Testis (tissue), 3 donors: Measurements from ENCODE around the gene BTG2. TPM values are rescaled to one million over a fixed set of nuclear protein-coding genes. Genes with fewer than 3 reads are reported as not detected.

ENCODE experiments used
- DNase-seq: peaks from one replicate; pipeline ENCODE4 v3.0.0-alpha.2; 2019
- H3K27ac ChIP-seq, 2 donors: fragments of 200-600 bp; sonication (generic); one replicate each; pipeline ENCODE4 v1.5.1; 2019
- H3K27me3 ChIP-seq: fragments of 200-600 bp; sonication (generic); one replicate; pipeline ENCODE4 v1.5.1; 2019
- H3K36me3 ChIP-seq: fragments of 200-600 bp; sonication (generic); one replicate; pipeline ENCODE4 v1.5.1; 2017; ENCODE audit warnings: low read depth; ENCODE audit errors: missing control alignments
- H3K4me1 ChIP-seq: fragments of 200-600 bp; sonication (generic); one replicate; pipeline ENCODE4 v1.5.1; 2019
- H3K4me3 ChIP-seq, 2 donors: fragments of 200-600 bp; sonication (generic); one replicate each; pipeline ENCODE4 v1.5.1; 2017 to 2019
- H3K9me3 ChIP-seq: fragments of 200-600 bp; sonication (generic); one replicate; pipeline ENCODE4 v1.5.1; 2017
- CTCF ChIP-seq, 3 experiments: fragments of 450-650 bp in 2 of 3; fragments of 200-600 bp in 1 of 3; sonication (generic) in 1 of 3; IDR thresholded peaks; one replicate each; pipeline ENCODE4 v1.5.1; 2016 to 2019; ENCODE audit warnings: antibody characterized with exemption in 3 of 3, mild to moderate bottlenecking in 2 of 3, moderate library complexity in 1 of 3
- POLR2A ChIP-seq: fragments of 450-650 bp; IDR thresholded peaks from one replicate; pipeline ENCODE4 v1.6.1; 2017; ENCODE audit warnings: antibody characterized with exemption, mild to moderate bottlenecking, moderate library complexity
- WGBS, 2 donors: methylation state at CpG; one replicate each; pipeline ENCODE4 v1.1.5; 2018; 5-methylcytosine and 5-hydroxymethylcytosine counted together
- intact Hi-C: fragments of 100-400 bp; cut with DNase I; formaldehyde crosslinking; loops from one replicate; pipeline ENCODE4 v1.15.1; 2023; ENCODE audit warnings: low total_unique reads
- polyA plus RNA-seq: library from polyadenylated mRNA; stranded (reverse); fragments of 350-450 nt; fragmentation: Illumina TruSeq; extraction: RNeasy Lipid Tissue Mini Kit (QIAGEN cat#74804); gene quantifications from one replicate; pipeline ENCODE4 v1.2.3, GENCODE V29; 2014; ENCODE audit warnings: low read depth, low replicate concordance; ENCODE audit not compliant: insufficient read depth
- total RNA-seq, 2 donors: library from RNA; depleted of rRNA; stranded (reverse); fragments of >200 nt; gene quantifications; one replicate each; pipeline ENCODE4 v1.2.3, GENCODE V29; 2016

The BTG2 gene
- total and polyA plus RNA-seq, 3 donors from 2014 or later: 14.5 to 25.4 (median 23.8) TPM

- TF ChIP-seq CTCF (IDR thresholded peaks at IDR 0.05) (no peak), POLR2A (no peak)
- Histone ChIP-seq H3K36me3 (no peaks in the 10 kb centered on the region), H3K4me1 (peaks cover 5% of the 10 kb centered on the region), H3K27me3 (no peaks in the 10 kb centered on the region), H3K4me3 (no peak overlapping the region), H3K27ac (no peak overlapping the region), H3K9me3 (no peaks in the 10 kb centered on the region)
- DNase-seq: no peak
- intact Hi-C loops: no loop called here
These were observed 4.0 kb upstream of the BTG2 start for GRCh38 chr1:203301331-203301668.

GRCh38 chr1:203302456-203302855, 2.9 kb upstream of the BTG2 start:
- Histone ChIP-seq H3K4me1 (peaks cover 12% of the 10 kb centered on the region), H3K27me3 (no peaks in the 10 kb centered on the region), H3K36me3 (no peaks in the 10 kb centered on the region), H3K9me3 (no peaks in the 10 kb centered on the region), H3K27ac (no peak overlapping the region), H3K4me3 (no peak overlapping the region)
- no peak for TF ChIP-seq POLR2A
- no peak for TF ChIP-seq CTCF (IDR thresholded peaks at IDR 0.05)
- intact Hi-C loops: no loop called here
- no peak for DNase-seq
- 89 to 90% methylated on average over 7 of the region's 7 CpGs for WGBS, 2 donors

GRCh38 chr1:203302894-203303293, 2.4 kb upstream of the BTG2 start:
- no peaks in the 10 kb centered on the region for H3K27me3 ChIP-seq
- TF ChIP-seq CTCF (IDR thresholded peaks at IDR 0.05) (no peak), POLR2A (no peak)
- WGBS, 2 donors: 67 to 82% methylated on average over 3 of the region's 3 CpGs
- no peak for DNase-seq
- peaks cover 16% of the 10 kb centered on the region for H3K4me1 ChIP-seq
- intact Hi-C loops: no loop called here
- H3K36me3 ChIP-seq: no peaks in the 10 kb centered on the region
- H3K27ac ChIP-seq: no peak overlapping the region
- H3K4me3 ChIP-seq: no peak overlapping the region
- no peaks in the 10 kb centered on the region for H3K9me3 ChIP-seq

- Histone ChIP-seq H3K4me1 (peaks cover 23% of the 10 kb centered on the region), H3K4me3 (peak overlapping the region in 1 of 2 donors; percentile 95), H3K27me3 (no peaks in the 10 kb centered on the region), H3K9me3 (no peaks in the 10 kb centered on the region), H3K27ac (peak overlapping the region; percentile 97 to 99), H3K36me3 (no peaks in the 10 kb centered on the region)
- TF ChIP-seq POLR2A: no peak
- no peak for TF ChIP-seq CTCF (IDR thresholded peaks at IDR 0.05)
- intact Hi-C loops: no loop called here
- WGBS, 2 donors: 61 to 64% methylated on average over 9 of the region's 9 CpGs
- DNase-seq: no peak
These were observed 864 bp upstream of the BTG2 start for GRCh38 chr1:203304391-203304918.

- 0% methylated on average over 21 of the region's 21 CpGs; no CpG with 5 or more reads in 1 of the 2 donors for whole genome bisulfite sequencing, 2 donors
These were observed 430 bp downstream of the BTG2 start for GRCh38 chr1:203305809-203306088.

More at GRCh38 chr1:203305809-203306088, 430 bp downstream of the BTG2 start:
- no peak for DNase-seq
- Histone ChIP-seq H3K9me3 (no peaks in the 10 kb centered on the region), H3K27ac (peak overlapping the region; percentile 97 to 99), H3K36me3 (no peaks in the 10 kb centered on the region), H3K4me3 (peak overlapping the region; percentile 93 to 95), H3K27me3 (no peaks in the 10 kb centered on the region), H3K4me1 (peaks cover 23% of the 10 kb centered on the region)
- intact Hi-C loops: no loop called here
- no peak for TF ChIP-seq POLR2A
- no peak for TF ChIP-seq CTCF (IDR thresholded peaks at IDR 0.05)
